ENCODE data around the gene YPEL3.
"Not testable (repeated sequence)": the region's sequence is repeated elsewhere in the genome, so short reads cannot be mapped to it uniquely, and the experiment has no call there.

Gene YPEL3

GRCh38 chr16:30116291-30117207 lies 20.5 kb upstream of the YPEL3 start:
- no peak for DNase-seq

GRCh38 chr16:30115238-30115637 lies 19.2 kb upstream of the YPEL3 start:
- DNase-seq: no peak

GRCh38 chr16:30114833-30115232 lies 18.8 kb upstream of the YPEL3 start:
- DNase-seq: not testable (repeated sequence)

- no peak for DNase-seq
Observed at GRCh38 chr16:30114411-30114810, 18.4 kb upstream of the YPEL3 start.

GRCh38 chr16:30113711-30114333 lies 17.8 kb upstream of the YPEL3 start:
- DNase-seq: no peak

- no peak for DNase-seq
Observed at GRCh38 chr16:30113031-30113710, 17.2 kb upstream of the YPEL3 start, which contains the start of gene GDPD3. Gene GDPD3 (minus strand): TSS chr16:30113537. CDS start chr16:30113478, 59 bp downstream.

GRCh38 chr16:30112197-30113030 lies 16.4 kb upstream of the YPEL3 start:
- peak; percentile 83 for DNase-seq

GRCh38 chr16:30110661-30111060 lies 14.6 kb upstream of the YPEL3 start:
- DNase-seq: no peak

- no peak for DNase-seq
Observed at GRCh38 chr16:30108059-30108850, 12.2 kb upstream of the YPEL3 start.

- no peak for DNase-seq
Observed at GRCh38 chr16:30104492-30104891, 8.5 kb upstream of the YPEL3 start.

GRCh38 chr16:30104090-30104489 lies 8.1 kb upstream of the YPEL3 start:
- DNase-seq: no peak

- DNase-seq: no peak
Observed at GRCh38 chr16:30096862-30097563, 1.0 kb upstream of the YPEL3 start.

- peak; percentile 24 for DNase-seq
Observed at GRCh38 chr16:30095166-30096078, 591 bp downstream of the YPEL3 start.

GRCh38 chr16:30094541-30095165 lies 1.4 kb downstream of the YPEL3 start:
- no peak for DNase-seq

- DNase-seq: peak; percentile 83
Observed at GRCh38 chr16:30092373-30093010, 3.5 kb downstream of the YPEL3 start.

- peak; percentile 96 for DNase-seq
Observed at GRCh38 chr16:30091474-30092372, 4.3 kb downstream of the YPEL3 start, which contains the start of gene TBX6. Gene TBX6 (minus strand): TSS chr16:30091924. CDS start chr16:30091193, 731 bp downstream.

GRCh38 chr16:30090610-30091331 lies 5.2 kb downstream of the YPEL3 start:
- DNase-seq: no peak
